ENCODE data around the gene FRAT1. TPM values are rescaled to one million over a fixed set of nuclear protein-coding genes. Genes with fewer than 3 reads are reported as not detected.

Gene FRAT1
- total and polyA plus RNA-seq, 2 of the 13 experiments (the other 11 are each of a cell fraction or from before 2014, with no cell fraction given) = 1.7 to 2.3 TPM

DNA sequence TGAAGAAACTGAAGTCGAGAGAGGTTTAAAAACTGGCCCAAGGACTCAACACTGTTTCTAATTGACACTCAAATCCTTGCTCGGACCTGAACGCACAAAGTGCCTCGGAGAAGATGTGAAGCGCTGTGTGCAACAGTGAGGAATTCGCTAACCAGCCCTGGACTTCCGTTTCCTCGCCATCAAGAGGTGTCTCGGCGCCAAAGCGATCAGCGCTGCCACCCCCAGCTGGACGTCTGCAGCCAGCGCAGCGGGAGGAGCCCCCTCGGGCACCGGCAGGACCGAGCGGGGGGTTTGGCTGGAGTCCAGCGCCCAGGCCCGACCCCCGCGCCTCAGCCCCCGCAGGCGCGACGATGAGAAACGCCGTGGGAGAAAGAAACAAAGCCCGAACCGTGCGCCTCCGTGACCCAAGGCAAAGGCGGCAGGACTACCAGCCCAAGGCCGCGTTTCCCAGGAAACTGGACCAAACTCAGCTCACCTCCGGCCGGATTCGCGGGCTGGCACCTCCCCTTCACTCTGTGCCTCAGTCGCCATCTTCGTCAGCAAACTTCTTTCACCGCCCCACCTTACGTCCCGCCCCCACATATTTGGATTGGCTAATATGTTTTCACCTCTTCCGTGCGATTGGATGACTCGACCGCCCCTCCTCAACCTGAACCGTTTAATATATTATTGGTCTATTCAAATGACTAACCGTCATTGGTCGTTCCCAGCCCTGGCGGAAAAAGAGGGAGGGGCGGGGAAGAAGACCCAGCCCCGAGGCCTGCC lies 26.8 kb upstream of the FRAT1 start, which contains the start of gene ARHGAP19 (continued):
- TF ChIP-seq ZNF556 (CRISPR knock-in tag; IDR thresholded peaks at IDR 0.05; ENCODE audit: borderline replicate concordance) (peak; percentile 55; the same call in 1 of the 2 replicates), ESRRA (CRISPR knock-in tag; IDR thresholded peaks at IDR 0.05; ENCODE audit: low read depth) (no peak), ZFP36L2 (CRISPR knock-in tag; IDR thresholded peaks at IDR 0.05) (no peak), BCL6 (CRISPR knock-in tag; IDR thresholded peaks at IDR 0.05) (peak; percentile 48; the same call in 1 of the 2 replicates), KDM6A (CRISPR knock-in tag; IDR thresholded peaks at IDR 0.05; ENCODE audit: low read depth) (0 out of 2 replicates have a peak, but pooled peaks have one; percentile 7), ZSCAN30 (CRISPR knock-in tag; IDR thresholded peaks at IDR 0.05) (no peak), DNMT3B (CRISPR knock-in tag; conservative IDR thresholded peaks at IDR 0.05) (no peak), ZMAT3 (CRISPR knock-in tag; conservative IDR thresholded peaks at IDR 0.05) (peak; percentile 55; the same call in 1 of the 2 replicates), NR2F6 (IDR thresholded peaks at IDR 0.05) (no peak), NR2F6 (CRISPR knock-in tag; IDR thresholded peaks at IDR 0.05) (peak; percentile 41; the same call in 1 of the 2 replicates)
- TF ChIP-seq, protein P1, sequence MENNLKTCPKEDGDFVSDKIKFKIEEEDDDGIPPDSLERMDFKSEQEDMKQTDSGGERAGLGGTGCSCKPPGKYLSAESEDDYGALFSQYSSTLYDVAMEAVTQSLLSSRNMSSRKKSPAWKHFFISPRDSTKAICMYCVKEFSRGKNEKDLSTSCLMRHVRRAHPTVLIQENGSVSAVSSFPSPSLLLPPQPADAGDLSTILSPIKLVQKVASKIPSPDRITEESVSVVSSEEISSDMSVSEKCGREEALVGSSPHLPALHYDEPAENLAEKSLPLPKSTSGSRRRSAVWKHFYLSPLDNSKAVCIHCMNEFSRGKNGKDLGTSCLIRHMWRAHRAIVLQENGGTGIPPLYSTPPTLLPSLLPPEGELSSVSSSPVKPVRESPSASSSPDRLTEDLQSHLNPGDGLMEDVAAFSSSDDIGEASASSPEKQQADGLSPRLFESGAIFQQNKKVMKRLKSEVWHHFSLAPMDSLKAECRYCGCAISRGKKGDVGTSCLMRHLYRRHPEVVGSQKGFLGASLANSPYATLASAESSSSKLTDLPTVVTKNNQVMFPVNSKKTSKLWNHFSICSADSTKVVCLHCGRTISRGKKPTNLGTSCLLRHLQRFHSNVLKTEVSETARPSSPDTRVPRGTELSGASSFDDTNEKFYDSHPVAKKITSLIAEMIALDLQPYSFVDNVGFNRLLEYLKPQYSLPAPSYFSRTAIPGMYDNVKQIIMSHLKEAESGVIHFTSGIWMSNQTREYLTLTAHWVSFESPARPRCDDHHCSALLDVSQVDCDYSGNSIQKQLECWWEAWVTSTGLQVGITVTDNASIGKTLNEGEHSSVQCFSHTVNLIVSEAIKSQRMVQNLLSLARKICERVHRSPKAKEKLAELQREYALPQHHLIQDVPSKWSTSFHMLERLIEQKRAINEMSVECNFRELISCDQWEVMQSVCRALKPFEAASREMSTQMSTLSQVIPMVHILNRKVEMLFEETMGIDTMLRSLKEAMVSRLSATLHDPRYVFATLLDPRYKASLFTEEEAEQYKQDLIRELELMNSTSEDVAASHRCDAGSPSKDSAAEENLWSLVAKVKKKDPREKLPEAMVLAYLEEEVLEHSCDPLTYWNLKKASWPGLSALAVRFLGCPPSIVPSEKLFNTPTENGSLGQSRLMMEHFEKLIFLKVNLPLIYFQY (CRISPR knock-in tag; IDR thresholded peaks at IDR 0.05; ENCODE audit: borderline replicate concordance) = no peak; the same call in 1 of the 2 replicates
- TF ChIP-seq, protein P2, sequence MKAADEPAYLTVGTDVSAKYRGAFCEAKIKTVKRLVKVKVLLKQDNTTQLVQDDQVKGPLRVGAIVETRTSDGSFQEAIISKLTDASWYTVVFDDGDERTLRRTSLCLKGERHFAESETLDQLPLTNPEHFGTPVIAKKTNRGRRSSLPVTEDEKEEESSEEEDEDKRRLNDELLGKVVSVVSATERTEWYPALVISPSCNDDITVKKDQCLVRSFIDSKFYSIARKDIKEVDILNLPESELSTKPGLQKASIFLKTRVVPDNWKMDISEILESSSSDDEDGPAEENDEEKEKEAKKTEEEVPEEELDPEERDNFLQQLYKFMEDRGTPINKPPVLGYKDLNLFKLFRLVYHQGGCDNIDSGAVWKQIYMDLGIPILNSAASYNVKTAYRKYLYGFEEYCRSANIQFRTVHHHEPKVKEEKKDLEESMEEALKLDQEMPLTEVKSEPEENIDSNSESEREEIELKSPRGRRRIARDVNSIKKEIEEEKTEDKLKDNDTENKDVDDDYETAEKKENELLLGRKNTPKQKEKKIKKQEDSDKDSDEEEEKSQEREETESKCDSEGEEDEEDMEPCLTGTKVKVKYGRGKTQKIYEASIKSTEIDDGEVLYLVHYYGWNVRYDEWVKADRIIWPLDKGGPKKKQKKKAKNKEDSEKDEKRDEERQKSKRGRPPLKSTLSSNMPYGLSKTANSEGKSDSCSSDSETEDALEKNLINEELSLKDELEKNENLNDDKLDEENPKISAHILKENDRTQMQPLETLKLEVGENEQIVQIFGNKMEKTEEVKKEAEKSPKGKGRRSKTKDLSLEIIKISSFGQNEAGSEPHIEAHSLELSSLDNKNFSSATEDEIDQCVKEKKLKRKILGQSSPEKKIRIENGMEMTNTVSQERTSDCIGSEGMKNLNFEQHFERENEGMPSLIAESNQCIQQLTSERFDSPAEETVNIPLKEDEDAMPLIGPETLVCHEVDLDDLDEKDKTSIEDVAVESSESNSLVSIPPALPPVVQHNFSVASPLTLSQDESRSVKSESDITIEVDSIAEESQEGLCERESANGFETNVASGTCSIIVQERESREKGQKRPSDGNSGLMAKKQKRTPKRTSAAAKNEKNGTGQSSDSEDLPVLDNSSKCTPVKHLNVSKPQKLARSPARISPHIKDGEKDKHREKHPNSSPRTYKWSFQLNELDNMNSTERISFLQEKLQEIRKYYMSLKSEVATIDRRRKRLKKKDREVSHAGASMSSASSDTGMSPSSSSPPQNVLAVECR (CRISPR knock-in tag; IDR thresholded peaks at IDR 0.05; ENCODE audit: borderline replicate concordance) = peak; percentile 89; the same call in 1 of the 2 replicates
- TF ChIP-seq, protein P3, sequence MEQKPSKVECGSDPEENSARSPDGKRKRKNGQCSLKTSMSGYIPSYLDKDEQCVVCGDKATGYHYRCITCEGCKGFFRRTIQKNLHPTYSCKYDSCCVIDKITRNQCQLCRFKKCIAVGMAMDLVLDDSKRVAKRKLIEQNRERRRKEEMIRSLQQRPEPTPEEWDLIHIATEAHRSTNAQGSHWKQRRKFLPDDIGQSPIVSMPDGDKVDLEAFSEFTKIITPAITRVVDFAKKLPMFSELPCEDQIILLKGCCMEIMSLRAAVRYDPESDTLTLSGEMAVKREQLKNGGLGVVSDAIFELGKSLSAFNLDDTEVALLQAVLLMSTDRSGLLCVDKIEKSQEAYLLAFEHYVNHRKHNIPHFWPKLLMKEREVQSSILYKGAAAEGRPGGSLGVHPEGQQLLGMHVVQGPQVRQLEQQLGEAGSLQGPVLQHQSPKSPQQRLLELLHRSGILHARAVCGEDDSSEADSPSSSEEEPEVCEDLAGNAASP (CRISPR knock-in tag; IDR thresholded peaks at IDR 0.05; ENCODE audit: borderline replicate concordance) = no peak; the same call in 1 of the 2 replicates
- TF ChIP-seq, protein P4, sequence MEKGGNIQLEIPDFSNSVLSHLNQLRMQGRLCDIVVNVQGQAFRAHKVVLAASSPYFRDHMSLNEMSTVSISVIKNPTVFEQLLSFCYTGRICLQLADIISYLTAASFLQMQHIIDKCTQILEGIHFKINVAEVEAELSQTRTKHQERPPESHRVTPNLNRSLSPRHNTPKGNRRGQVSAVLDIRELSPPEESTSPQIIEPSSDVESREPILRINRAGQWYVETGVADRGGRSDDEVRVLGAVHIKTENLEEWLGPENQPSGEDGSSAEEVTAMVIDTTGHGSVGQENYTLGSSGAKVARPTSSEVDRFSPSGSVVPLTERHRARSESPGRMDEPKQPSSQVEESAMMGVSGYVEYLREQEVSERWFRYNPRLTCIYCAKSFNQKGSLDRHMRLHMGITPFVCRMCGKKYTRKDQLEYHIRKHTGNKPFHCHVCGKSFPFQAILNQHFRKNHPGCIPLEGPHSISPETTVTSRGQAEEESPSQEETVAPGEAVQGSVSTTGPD (CRISPR knock-in tag; IDR thresholded peaks at IDR 0.05) = no peak
- TF ChIP-seq, protein P5, sequence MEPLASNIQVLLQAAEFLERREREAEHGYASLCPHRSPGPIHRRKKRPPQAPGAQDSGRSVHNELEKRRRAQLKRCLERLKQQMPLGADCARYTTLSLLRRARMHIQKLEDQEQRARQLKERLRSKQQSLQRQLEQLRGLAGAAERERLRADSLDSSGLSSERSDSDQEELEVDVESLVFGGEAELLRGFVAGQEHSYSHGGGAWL (CRISPR knock-in tag; IDR thresholded peaks at IDR 0.05) = peak; percentile 76; the same call in 1 of the 2 replicates

All from HepG2 (cell line).